ENCODE results near the gene GCSH.
"Not testable (repeated sequence)": the region's sequence is repeated elsewhere in the genome, so short reads cannot be mapped to it uniquely, and the experiment has no call there.

GCSH gene

GRCh38 chr16:81117436-81117835 lies 21.2 kb upstream of the GCSH start:
- 69% methylated on average over 11 of the region's 11 CpGs for WGBS

DNA sequence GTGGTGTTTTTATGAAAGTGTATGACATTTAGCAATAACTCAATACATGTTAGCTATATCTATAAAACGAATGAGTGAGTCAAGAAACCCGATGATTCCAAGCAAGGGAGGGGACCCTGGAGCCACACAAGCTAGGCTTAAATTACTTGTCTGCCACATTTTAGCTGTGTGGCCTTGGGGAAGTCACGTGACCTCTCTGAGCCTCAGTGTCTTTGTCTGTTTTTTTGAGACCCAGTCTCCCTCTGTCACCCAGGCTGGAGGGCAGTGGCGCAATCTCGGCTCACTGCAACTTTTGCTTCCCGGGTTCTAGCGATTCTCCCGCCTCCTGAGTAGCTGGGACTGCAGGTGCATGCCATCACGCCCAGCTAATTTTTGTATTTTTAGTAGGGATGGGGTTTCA lies 20.1 kb upstream of the GCSH start:
- Histone ChIP-seq H4K8ac (ENCODE audit: low read length) (no peak overlapping the region), H3K18ac (ENCODE audit: low read depth in 1 of 2, low read length in 2 of 2) (no peak overlapping the region), H3K36me3 (ENCODE audit: control insufficient read depth in 1 of 2, insufficient read depth in 2 of 2, low read depth in 1 of 2, low read length in 2 of 2) (no peaks in the 10 kb centered on the region), H2BK120ac (ENCODE audit: low read depth, low read length) (no peak overlapping the region), H2BK5ac (ENCODE audit: low read depth, low read length, poor library complexity, severe bottlenecking) (no peak overlapping the region), H3K23ac (ENCODE audit: low read length in 2 of 2) (no peak overlapping the region), H2AFZ (ENCODE audit: low read depth, low read length) (no peak overlapping the region), H2BK15ac (ENCODE audit: low read depth, poor library complexity, severe bottlenecking) (no peak overlapping the region), H4K91ac (ENCODE audit: low read length) (no peak overlapping the region), H3K4me1 (ENCODE audit: control insufficient read depth, insufficient read depth, low read depth, low read length) (no peaks in the 10 kb centered on the region), H3K4me2 (ENCODE audit: low read length, poor library complexity, severe bottlenecking) (no peak overlapping the region), H3K9me3 (ENCODE audit: control insufficient read depth, low read length) (no peaks in the 10 kb centered on the region), H3K4me3 (ENCODE audit: insufficient read depth in 1 of 2, low read depth in 1 of 2, low read length in 2 of 2) (no peak overlapping the region), H3K9ac (ENCODE audit: low read length) (no peak overlapping the region), H3K27ac (ENCODE audit: low read length, poor library complexity, severe bottlenecking) (no peak overlapping the region), H3K14ac (ENCODE audit: low read length in 2 of 2) (no peak overlapping the region), H2BK12ac (ENCODE audit: low read length in 2 of 2) (no peak overlapping the region), H3K79me1 (replicated peaks; ENCODE audit: low read length, poor library complexity, severe bottlenecking) (no peaks in the 10 kb centered on the region), H3K4ac (ENCODE audit: low read depth in 1 of 2, low read length in 2 of 2) (no peak overlapping the region), H2AK5ac (ENCODE audit: low read length, severe bottlenecking) (no peak overlapping the region), H3K27me3 (ENCODE audit: control insufficient read depth in 1 of 2, insufficient read depth in 1 of 2, low read length in 2 of 2) (no peaks in the 10 kb centered on the region)
- DNase-seq, result no peak
- 74% methylated on average over 9 of the region's 9 CpGs for WGBS

More at GRCh38 chr16:81117436-81117835, 21.2 kb upstream of the GCSH start:
- Histone ChIP-seq H3K18ac (ENCODE audit: low read depth in 1 of 2, low read length in 2 of 2) (no peak overlapping the region), H3K79me1 (replicated peaks; ENCODE audit: low read length, poor library complexity, severe bottlenecking) (no peaks in the 10 kb centered on the region), H4K8ac (ENCODE audit: low read length) (no peak overlapping the region), H3K9ac (ENCODE audit: low read length) (no peak overlapping the region), H3K9me3 (ENCODE audit: control insufficient read depth, low read length) (no peaks in the 10 kb centered on the region), H3K4ac (ENCODE audit: low read depth in 1 of 2, low read length in 2 of 2) (no peak overlapping the region), H3K36me3 (ENCODE audit: control insufficient read depth in 1 of 2, insufficient read depth in 2 of 2, low read depth in 1 of 2, low read length in 2 of 2) (no peaks in the 10 kb centered on the region), H3K27me3 (ENCODE audit: control insufficient read depth in 1 of 2, insufficient read depth in 1 of 2, low read length in 2 of 2) (no peaks in the 10 kb centered on the region), H3K4me2 (ENCODE audit: low read length, poor library complexity, severe bottlenecking) (no peak overlapping the region), H3K27ac (ENCODE audit: low read length, poor library complexity, severe bottlenecking) (no peak overlapping the region), H3K4me1 (ENCODE audit: control insufficient read depth, insufficient read depth, low read depth, low read length) (peaks cover 2% of the 10 kb centered on the region), H2AFZ (ENCODE audit: low read depth, low read length) (no peak overlapping the region), H3K23ac (ENCODE audit: low read length in 2 of 2) (no peak overlapping the region), H3K14ac (ENCODE audit: low read length in 2 of 2) (no peak overlapping the region), H2BK120ac (ENCODE audit: low read depth, low read length) (no peak overlapping the region), H4K91ac (ENCODE audit: low read length) (no peak overlapping the region), H2AK5ac (ENCODE audit: low read length, severe bottlenecking) (no peak overlapping the region), H2BK12ac (ENCODE audit: low read length in 2 of 2) (no peak overlapping the region), H3K4me3 (ENCODE audit: insufficient read depth in 1 of 2, low read depth in 1 of 2, low read length in 2 of 2) (no peak overlapping the region), H2BK5ac (ENCODE audit: low read depth, low read length, poor library complexity, severe bottlenecking) (no peak overlapping the region), H2BK15ac (ENCODE audit: low read depth, poor library complexity, severe bottlenecking) (no peak overlapping the region)
- DNase-seq, result no peak

DNA sequence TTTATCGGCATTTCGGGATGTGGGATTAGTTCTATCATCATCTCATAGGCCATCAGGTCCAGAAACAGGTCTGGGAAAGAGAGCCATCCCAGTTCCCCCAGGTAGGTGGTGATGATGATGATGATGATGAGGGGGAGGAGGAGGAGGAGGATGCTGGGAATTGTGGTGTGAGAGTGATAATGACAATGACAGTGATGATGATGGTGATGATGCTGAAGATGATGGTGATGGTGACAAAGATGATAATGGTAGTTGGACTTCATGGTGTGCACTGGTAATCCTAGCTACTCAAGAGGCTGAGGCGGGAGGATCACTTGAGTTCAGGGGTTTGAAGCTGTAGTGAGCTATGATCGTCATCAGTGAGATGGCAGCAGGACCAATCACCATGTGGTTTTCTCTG lies 16.3 kb upstream of the GCSH start:
- H3K4me2 ChIP-seq (ENCODE audit: low read length, poor library complexity, severe bottlenecking), result no peak overlapping the region
- no peaks in the 10 kb centered on the region for H3K9me3 ChIP-seq (ENCODE audit: control insufficient read depth, low read length)
- H2BK5ac ChIP-seq (ENCODE audit: low read depth, low read length, poor library complexity, severe bottlenecking), result no peak overlapping the region
- no peak overlapping the region for H2AK5ac ChIP-seq (ENCODE audit: low read length, severe bottlenecking)
- H2BK15ac ChIP-seq (ENCODE audit: low read depth, poor library complexity, severe bottlenecking), result no peak overlapping the region
- WGBS, result 92% methylated on average over 4 of the region's 4 CpGs
- H3K36me3 ChIP-seq (ENCODE audit: control insufficient read depth in 1 of 2, insufficient read depth in 2 of 2, low read depth in 1 of 2, low read length in 2 of 2), result no peaks in the 10 kb centered on the region
- H3K4ac ChIP-seq (ENCODE audit: low read depth in 1 of 2, low read length in 2 of 2), result no peak overlapping the region
- H2AFZ ChIP-seq (ENCODE audit: low read depth, low read length), result no peak overlapping the region
- H3K23ac ChIP-seq (ENCODE audit: low read length in 2 of 2), result no peak overlapping the region
- no peak overlapping the region for H3K14ac ChIP-seq (ENCODE audit: low read length in 2 of 2)
- no peak overlapping the region for H3K27ac ChIP-seq (ENCODE audit: low read length, poor library complexity, severe bottlenecking)
- no peak overlapping the region for H2BK12ac ChIP-seq (ENCODE audit: low read length in 2 of 2)
- H3K79me1 ChIP-seq (replicated peaks; ENCODE audit: low read length, poor library complexity, severe bottlenecking), result no peaks in the 10 kb centered on the region
- H4K91ac ChIP-seq (ENCODE audit: low read length), result no peak overlapping the region
- H3K4me1 ChIP-seq (ENCODE audit: control insufficient read depth, insufficient read depth, low read depth, low read length), result peaks cover 2% of the 10 kb centered on the region
- DNase-seq, result no peak
- H3K9ac ChIP-seq (ENCODE audit: low read length), result no peak overlapping the region
- H3K18ac ChIP-seq (ENCODE audit: low read depth in 1 of 2, low read length in 2 of 2), result no peak overlapping the region
- H3K4me3 ChIP-seq (ENCODE audit: insufficient read depth in 1 of 2, low read depth in 1 of 2, low read length in 2 of 2), result no peak overlapping the region
- no peaks in the 10 kb centered on the region for H3K27me3 ChIP-seq (ENCODE audit: control insufficient read depth in 1 of 2, insufficient read depth in 1 of 2, low read length in 2 of 2)
- H2BK120ac ChIP-seq (ENCODE audit: low read depth, low read length), result no peak overlapping the region
- H4K8ac ChIP-seq (ENCODE audit: low read length), result no peak overlapping the region

DNA sequence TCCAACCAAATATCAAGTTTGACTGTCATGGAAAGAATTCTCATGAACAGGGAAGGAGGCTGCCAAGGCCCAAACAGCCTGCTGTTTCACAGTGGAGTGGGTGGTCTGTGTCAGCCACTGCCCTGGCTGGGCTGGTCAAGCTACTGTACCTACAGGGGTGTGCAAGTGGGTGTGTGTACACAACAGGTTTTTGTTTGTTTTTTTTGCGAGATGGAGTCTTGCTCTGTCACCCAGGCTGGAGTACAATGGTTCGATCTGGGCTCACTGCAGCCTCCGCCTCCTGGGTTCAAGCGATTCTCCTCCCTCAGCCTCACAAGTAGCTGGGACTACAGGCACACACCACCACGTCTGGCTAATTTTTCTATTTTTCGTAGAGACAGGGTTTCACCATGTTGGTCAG lies 13.1 kb upstream of the GCSH start:
- not testable (repeated sequence) for H2AK5ac ChIP-seq (ENCODE audit: low read length, severe bottlenecking); H3K27me3 ChIP-seq (ENCODE audit: control insufficient read depth in 1 of 2, insufficient read depth in 1 of 2, low read length in 2 of 2); H2BK120ac ChIP-seq (ENCODE audit: low read depth, low read length); H2AFZ ChIP-seq (ENCODE audit: low read depth, low read length); H3K4me3 ChIP-seq (ENCODE audit: insufficient read depth in 1 of 2, low read depth in 1 of 2, low read length in 2 of 2); H3K14ac ChIP-seq (ENCODE audit: low read length in 2 of 2); DNase-seq; H3K9me3 ChIP-seq (ENCODE audit: control insufficient read depth, low read length); H3K18ac ChIP-seq (ENCODE audit: low read depth in 1 of 2, low read length in 2 of 2); H3K4me1 ChIP-seq (ENCODE audit: control insufficient read depth, insufficient read depth, low read depth, low read length); H3K4ac ChIP-seq (ENCODE audit: low read depth in 1 of 2, low read length in 2 of 2); H2BK5ac ChIP-seq (ENCODE audit: low read depth, low read length, poor library complexity, severe bottlenecking); H3K36me3 ChIP-seq (ENCODE audit: control insufficient read depth in 1 of 2, insufficient read depth in 2 of 2, low read depth in 1 of 2, low read length in 2 of 2); H3K23ac ChIP-seq (ENCODE audit: low read length in 2 of 2); H4K8ac ChIP-seq (ENCODE audit: low read length); H3K9ac ChIP-seq (ENCODE audit: low read length); H3K79me1 ChIP-seq (replicated peaks; ENCODE audit: low read length, poor library complexity, severe bottlenecking); H3K27ac ChIP-seq (ENCODE audit: low read length, poor library complexity, severe bottlenecking); H2BK12ac ChIP-seq (ENCODE audit: low read length in 2 of 2); H3K4me2 ChIP-seq (ENCODE audit: low read length, poor library complexity, severe bottlenecking); H4K91ac ChIP-seq (ENCODE audit: low read length); H2BK15ac ChIP-seq (ENCODE audit: low read depth, poor library complexity, severe bottlenecking)
- 93% methylated on average over 6 of the region's 6 CpGs for WGBS
